MM.1S (cell line): ENCODE data around the gene TP53.

Experiments used
- DNase-seq: peaks from one replicate; pipeline ENCODE4 v3.0.0-alpha.2; 2015
- H2AFZ ChIP-seq: fragments of 300-600 bp; sonication (generic); 2 replicates; pipeline ENCODE4 v1.6.0; 2016; ENCODE audit warnings: antibody characterized with exemption, low read length
- H3F3A ChIP-seq: fragments of 300-600 bp; sonication (generic); 2 replicates; pipeline ENCODE4 v1.6.1; 2016; ENCODE audit warnings: mild to moderate bottlenecking, antibody characterized with exemption, low read length, moderate library complexity, mixed read lengths; ENCODE audit not compliant: insufficient read depth
- H3K27ac ChIP-seq: fragments of 300-600 bp; sonication (generic); 2 replicates; pipeline ENCODE4 v1.5.1; 2016; ENCODE audit warnings: mild to moderate bottlenecking, low read length
- H3K27me3 ChIP-seq: fragments of 300-600 bp; sonication (generic); replicated peaks from 2 replicates; pipeline ENCODE4 v1.6.0; 2016; ENCODE audit warnings: low read length; ENCODE audit not compliant: insufficient read depth
- H3K36me3 ChIP-seq: fragments of 300-600 bp; sonication (generic); replicated peaks from 2 replicates; pipeline ENCODE4 v1.6.1; 2016; ENCODE audit warnings: mild to moderate bottlenecking, low read length, mixed read lengths; ENCODE audit not compliant: insufficient read depth
- H3K4me1 ChIP-seq: fragments of 300-600 bp; sonication (generic); 2 replicates; pipeline ENCODE4 v1.6.1; 2016; ENCODE audit warnings: low read length, mixed read lengths
- H3K4me2 ChIP-seq: fragments of 300-600 bp; sonication (generic); 2 replicates; pipeline ENCODE4 v1.6.0; 2016; ENCODE audit warnings: low read depth, low read length
- H3K4me3 ChIP-seq: fragments of 300-600 bp; sonication (generic); 2 replicates; pipeline ENCODE4 v1.5.1; 2016; ENCODE audit warnings: low read length, mixed read lengths
- H3K79me2 ChIP-seq: fragments of 300-600 bp; sonication (generic); 2 replicates; pipeline ENCODE4 v1.6.1; 2016; ENCODE audit warnings: mixed run types, low read length, mixed read lengths
- H3K9ac ChIP-seq: fragments of 300-600 bp; sonication (generic); 2 replicates; pipeline ENCODE4 v1.6.1; 2016; ENCODE audit warnings: low read length, mixed read lengths
- H3K9me2 ChIP-seq: fragments of 300-600 bp; sonication (generic); replicated peaks from 2 replicates; pipeline ENCODE4 v1.6.1; 2016; ENCODE audit warnings: mild to moderate bottlenecking, low read length, mixed read lengths; ENCODE audit not compliant: insufficient read depth
- H3K9me3 ChIP-seq: fragments of 300-600 bp; sonication (generic); replicated peaks from 2 replicates; pipeline ENCODE4 v1.6.1; 2016; ENCODE audit warnings: mild to moderate bottlenecking, low read length, mixed read lengths; ENCODE audit not compliant: insufficient read depth
- H4K20me1 ChIP-seq: fragments of 300-600 bp; sonication (generic); 2 replicates; pipeline ENCODE4 v1.6.1; 2016; ENCODE audit warnings: mild to moderate bottlenecking, low read length, moderate library complexity, mixed read lengths; ENCODE audit not compliant: insufficient read depth
- EZH2 ChIP-seq: fragments of 300-600 bp; sonication (generic); optimal IDR thresholded peaks from 2 replicates; pipeline ENCODE3; 2017; ENCODE audit warnings: low read depth, mild to moderate bottlenecking, antibody characterized with exemption, low read length, mixed read lengths
- EZH2phosphoT487 ChIP-seq: fragments of 300-600 bp; sonication (generic); IDR thresholded peaks from 2 replicates; pipeline ENCODE4 v1.6.1; 2018; ENCODE audit warnings: antibody characterized with exemption, low read length
- TF ChIP-seq, protein P1 (sequence below): fragments of 300-600 bp; sonication (generic); IDR thresholded peaks from 2 replicates; pipeline ENCODE4 v1.5.1; 2016; ENCODE audit warnings: antibody characterized with exemption, low read length, mixed read lengths

The TP53 gene

DNA sequence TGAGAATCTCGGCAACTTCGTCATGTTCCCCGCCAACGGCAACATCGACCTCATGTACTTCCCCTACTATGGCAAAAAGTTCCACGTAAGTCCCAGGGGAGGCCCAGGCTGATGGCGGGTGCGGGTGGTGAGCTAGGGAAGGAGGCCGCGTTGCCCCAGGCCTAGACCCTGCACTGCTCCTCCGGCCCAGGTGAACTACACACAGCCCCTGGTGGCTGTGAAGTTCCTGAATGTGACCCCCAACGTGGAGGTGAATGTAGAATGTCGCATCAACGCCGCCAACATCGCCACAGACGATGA, 31.8 kb downstream of the TP53 start:
- TF ChIP-seq EZH2phosphoT487 (no peak), EZH2 (no peak)
- TF ChIP-seq, protein P1, sequence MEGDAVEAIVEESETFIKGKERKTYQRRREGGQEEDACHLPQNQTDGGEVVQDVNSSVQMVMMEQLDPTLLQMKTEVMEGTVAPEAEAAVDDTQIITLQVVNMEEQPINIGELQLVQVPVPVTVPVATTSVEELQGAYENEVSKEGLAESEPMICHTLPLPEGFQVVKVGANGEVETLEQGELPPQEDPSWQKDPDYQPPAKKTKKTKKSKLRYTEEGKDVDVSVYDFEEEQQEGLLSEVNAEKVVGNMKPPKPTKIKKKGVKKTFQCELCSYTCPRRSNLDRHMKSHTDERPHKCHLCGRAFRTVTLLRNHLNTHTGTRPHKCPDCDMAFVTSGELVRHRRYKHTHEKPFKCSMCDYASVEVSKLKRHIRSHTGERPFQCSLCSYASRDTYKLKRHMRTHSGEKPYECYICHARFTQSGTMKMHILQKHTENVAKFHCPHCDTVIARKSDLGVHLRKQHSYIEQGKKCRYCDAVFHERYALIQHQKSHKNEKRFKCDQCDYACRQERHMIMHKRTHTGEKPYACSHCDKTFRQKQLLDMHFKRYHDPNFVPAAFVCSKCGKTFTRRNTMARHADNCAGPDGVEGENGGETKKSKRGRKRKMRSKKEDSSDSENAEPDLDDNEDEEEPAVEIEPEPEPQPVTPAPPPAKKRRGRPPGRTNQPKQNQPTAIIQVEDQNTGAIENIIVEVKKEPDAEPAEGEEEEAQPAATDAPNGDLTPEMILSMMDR = no peak
- H3F3A ChIP-seq = no peaks in the 10 kb centered on the region
- H3K79me2 ChIP-seq = no peaks in the 10 kb centered on the region
- no peaks in the 10 kb centered on the region for H3K4me1 ChIP-seq
- no peaks in the 10 kb centered on the region for H3K9me3 ChIP-seq
- no peaks in the 10 kb centered on the region for H4K20me1 ChIP-seq
- H3K9me2 ChIP-seq = no peaks in the 10 kb centered on the region
- peaks cover 49% of the 10 kb centered on the region for H3K27me3 ChIP-seq
- H3K4me3 ChIP-seq = no peak overlapping the region
- H3K4me2 ChIP-seq = no peak overlapping the region
- H3K36me3 ChIP-seq = no peaks in the 10 kb centered on the region
- no peak overlapping the region for H2AFZ ChIP-seq
- H3K9ac ChIP-seq = no peak overlapping the region
- DNase-seq = no peak
- H3K27ac ChIP-seq = no peak overlapping the region

DNA sequence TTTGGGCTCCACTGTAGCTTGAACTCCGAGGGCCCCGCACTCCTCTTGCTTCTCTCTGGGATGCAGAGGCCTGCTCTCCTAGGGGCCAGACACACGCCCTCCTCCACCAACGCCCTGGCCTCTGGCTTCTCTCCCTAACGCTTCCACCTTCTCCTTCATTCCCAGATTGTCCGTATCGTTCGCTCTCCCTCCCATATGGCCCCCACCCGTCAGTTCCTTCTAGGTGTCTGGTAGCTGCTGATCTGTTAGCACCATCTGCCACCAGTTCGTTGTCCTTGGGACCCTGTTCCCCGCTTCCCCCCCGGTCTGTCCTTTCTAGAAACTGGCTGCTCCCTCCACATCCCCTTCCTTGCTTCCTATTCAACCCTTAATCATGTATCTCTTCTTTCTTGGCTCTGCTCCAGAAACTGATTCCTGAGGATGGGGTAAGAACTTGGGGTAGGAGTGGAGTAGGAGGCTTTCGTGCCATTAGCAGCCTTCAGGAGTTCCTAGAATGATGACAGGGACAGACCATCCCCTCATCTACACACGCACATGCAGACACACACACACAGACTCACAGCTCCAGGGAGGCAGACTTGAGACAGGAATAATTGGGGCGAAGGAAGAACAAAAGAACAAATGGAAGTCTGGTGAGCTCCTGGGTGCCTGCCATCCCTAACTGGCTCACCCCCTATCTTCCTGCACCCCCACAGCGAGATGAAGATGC, 32.3 kb downstream of the TP53 start:
- Histone ChIP-seq H3K36me3 (no peaks in the 10 kb centered on the region), H3K4me1 (no peaks in the 10 kb centered on the region), H3F3A (no peaks in the 10 kb centered on the region), H3K9me2 (no peaks in the 10 kb centered on the region), H3K9ac (no peak overlapping the region), H3K79me2 (no peaks in the 10 kb centered on the region), H3K4me2 (no peak overlapping the region), H3K27ac (no peak overlapping the region), H4K20me1 (no peaks in the 10 kb centered on the region), H3K9me3 (no peaks in the 10 kb centered on the region), H3K27me3 (peaks cover 52% of the 10 kb centered on the region), H2AFZ (no peak overlapping the region), H3K4me3 (no peak overlapping the region)
- TF ChIP-seq EZH2phosphoT487 (no peak), EZH2 (no peak)
- TF ChIP-seq, protein P1 = no peak
- no peak for DNase-seq

DNA sequence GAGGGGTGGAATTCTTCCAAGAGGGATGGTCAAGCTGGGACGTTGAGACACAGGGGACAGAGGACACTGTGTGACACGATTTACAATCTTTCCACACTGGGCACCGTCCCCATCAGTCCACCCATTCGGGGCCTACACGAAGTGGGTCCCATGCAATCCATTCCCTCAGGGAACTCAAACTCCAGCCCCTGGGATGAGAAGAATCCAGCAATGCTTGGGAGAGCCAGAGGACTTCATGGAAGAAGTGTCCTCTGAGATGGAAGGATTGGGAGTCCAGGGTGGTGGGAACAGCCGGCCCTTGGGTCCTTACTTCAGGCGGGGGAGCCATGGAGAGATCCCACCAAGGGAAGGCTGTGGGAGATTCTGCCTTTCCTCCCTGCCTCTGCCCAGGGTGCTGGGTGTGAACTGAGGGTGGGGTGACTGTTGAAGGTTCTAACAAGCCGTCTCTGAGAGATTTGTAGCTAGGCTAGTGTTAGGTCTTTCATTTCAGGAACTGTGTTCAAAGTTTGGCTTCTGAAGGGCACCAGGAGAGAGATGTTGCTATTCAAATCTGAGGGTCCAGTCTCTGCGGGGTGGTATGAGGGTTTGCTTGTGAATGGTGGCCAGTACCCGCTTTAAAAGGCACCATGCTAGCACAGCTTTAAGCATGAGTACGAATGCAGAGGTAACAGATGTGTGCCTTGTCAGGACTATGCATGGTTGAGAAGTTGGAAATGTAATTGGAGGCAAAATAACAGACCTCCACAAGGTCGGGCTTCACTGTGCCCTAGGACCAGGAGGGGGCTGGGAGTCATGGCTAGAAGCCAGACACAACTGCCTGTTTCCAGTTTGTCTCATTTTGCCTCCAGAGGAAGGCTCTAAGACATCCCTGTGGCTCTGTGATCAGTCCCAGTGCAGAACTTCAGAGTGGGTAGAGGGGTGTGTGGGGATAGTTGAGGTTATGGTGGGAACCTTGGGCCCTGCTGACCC, 34.6 kb downstream of the TP53 start:
- no peak for DNase-seq
- H3K9me2 ChIP-seq = no peaks in the 10 kb centered on the region

More for the DNA sequence above, 34.6 kb downstream of the TP53 start:
- Histone ChIP-seq H3K4me3 (no peak overlapping the region), H2AFZ (no peak overlapping the region), H3K9me3 (no peaks in the 10 kb centered on the region), H3K36me3 (no peaks in the 10 kb centered on the region), H3K9ac (no peak overlapping the region), H3K27ac (no peak overlapping the region), H3K27me3 (peaks cover 70% of the 10 kb centered on the region), H3K4me2 (no peak overlapping the region), H3F3A (no peaks in the 10 kb centered on the region), H3K79me2 (no peaks in the 10 kb centered on the region), H4K20me1 (no peaks in the 10 kb centered on the region), H3K4me1 (no peaks in the 10 kb centered on the region)
- TF ChIP-seq EZH2phosphoT487 (no peak), EZH2 (no peak)
- TF ChIP-seq, protein P1 = no peak
